Measurements from ENCODE around the gene TNFSF8. TPM values are rescaled to one million over a fixed set of nuclear protein-coding genes. Genes with fewer than 3 reads are reported as not detected.

The TNFSF8 gene
- total RNA-seq, 1 donor from 2014 or later: not detected

DNA sequence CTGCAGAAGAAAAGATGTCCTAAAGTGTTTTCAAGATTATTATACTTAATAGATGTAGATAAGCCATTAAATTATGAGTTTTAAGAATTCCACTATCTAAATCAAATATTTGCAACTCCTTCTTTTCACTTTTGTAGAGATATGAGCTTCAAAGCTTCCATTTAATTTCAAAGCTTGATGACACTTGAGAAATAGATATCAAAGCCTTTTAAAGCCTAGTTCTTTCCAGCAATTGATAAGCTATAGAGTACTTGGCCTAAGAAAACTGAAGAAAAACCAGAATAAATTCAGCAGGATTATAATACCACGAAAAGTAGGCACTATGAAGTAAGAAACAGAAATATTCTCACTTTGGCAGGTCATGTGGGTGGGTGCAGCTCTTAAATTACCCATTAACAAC is 1.7 kb downstream of the TNFSF8 start:
- no peaks in the 10 kb centered on the region for H3K4me1 Mint-ChIP-seq (ENCODE audit: low read depth)
- H3K27me3 Mint-ChIP-seq: peaks cover 67% of the 10 kb centered on the region
- H3K27ac Mint-ChIP-seq: no peak overlapping the region

DNA sequence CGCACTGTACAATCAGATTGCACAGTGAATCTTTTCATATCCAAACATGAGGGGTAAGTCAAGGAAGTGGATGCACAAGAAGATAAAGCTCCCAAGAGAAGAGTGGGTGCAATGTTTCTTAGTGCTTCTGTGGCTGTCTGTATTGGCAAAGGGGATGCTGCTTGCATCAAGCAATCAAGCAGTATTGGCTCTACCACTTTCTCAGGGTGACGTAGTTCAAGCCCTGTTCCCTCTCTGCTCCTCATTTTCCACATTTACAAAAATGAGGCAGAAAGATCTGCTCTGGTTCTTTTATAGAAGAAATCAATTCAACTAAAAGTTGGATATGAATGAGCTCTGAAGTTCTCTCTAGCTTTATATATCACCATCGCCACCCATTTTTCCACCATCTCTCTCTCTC is 2.3 kb downstream of the TNFSF8 start:
- Mint-ChIP-seq H3K27me3 (peaks cover 66% of the 10 kb centered on the region), H3K36me3 (ENCODE audit: insufficient read depth) (no peaks in the 10 kb centered on the region), H3K4me3 (ENCODE audit: low read depth) (no peak overlapping the region), H3K9me3 (ENCODE audit: low read depth) (no peaks in the 10 kb centered on the region), H3K27ac (no peak overlapping the region), H3K4me1 (ENCODE audit: low read depth) (no peaks in the 10 kb centered on the region)
- no peak for DNase-seq (ENCODE audit: low spot score, unreplicated experiment)
- TF ChIP-seq, protein P1, sequence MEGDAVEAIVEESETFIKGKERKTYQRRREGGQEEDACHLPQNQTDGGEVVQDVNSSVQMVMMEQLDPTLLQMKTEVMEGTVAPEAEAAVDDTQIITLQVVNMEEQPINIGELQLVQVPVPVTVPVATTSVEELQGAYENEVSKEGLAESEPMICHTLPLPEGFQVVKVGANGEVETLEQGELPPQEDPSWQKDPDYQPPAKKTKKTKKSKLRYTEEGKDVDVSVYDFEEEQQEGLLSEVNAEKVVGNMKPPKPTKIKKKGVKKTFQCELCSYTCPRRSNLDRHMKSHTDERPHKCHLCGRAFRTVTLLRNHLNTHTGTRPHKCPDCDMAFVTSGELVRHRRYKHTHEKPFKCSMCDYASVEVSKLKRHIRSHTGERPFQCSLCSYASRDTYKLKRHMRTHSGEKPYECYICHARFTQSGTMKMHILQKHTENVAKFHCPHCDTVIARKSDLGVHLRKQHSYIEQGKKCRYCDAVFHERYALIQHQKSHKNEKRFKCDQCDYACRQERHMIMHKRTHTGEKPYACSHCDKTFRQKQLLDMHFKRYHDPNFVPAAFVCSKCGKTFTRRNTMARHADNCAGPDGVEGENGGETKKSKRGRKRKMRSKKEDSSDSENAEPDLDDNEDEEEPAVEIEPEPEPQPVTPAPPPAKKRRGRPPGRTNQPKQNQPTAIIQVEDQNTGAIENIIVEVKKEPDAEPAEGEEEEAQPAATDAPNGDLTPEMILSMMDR (IDR thresholded peaks at IDR 0.05; ENCODE audit: unreplicated experiment): no peak

More for the DNA sequence above, 1.7 kb downstream of the TNFSF8 start:
- TF ChIP-seq, protein P1 (IDR thresholded peaks at IDR 0.05; ENCODE audit: unreplicated experiment): no peak
- no peak for DNase-seq (ENCODE audit: low spot score, unreplicated experiment)
- Mint-ChIP-seq H3K4me3 (ENCODE audit: low read depth) (no peak overlapping the region), H3K36me3 (ENCODE audit: insufficient read depth) (no peaks in the 10 kb centered on the region), H3K9me3 (ENCODE audit: low read depth) (no peaks in the 10 kb centered on the region)

DNA sequence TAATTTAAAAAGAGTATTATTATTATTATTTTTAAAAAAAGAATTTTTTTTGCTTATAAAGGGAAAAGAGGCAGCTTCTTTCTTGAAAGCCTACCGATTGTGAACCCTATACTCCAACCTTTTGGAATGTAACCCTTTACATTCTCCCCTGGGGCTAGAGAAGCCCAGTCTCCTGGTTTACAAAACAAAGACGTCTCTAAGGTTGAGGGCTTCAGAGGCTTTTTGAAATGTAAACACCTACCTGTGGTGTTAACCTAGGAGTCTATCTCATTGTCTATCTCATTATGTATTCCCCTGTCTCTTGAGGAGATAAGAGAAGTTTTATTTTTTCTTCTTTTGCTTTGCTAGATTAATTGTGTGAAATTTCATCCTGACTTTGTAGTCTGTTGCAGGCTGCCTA is 4.7 kb downstream of the TNFSF8 start:
- Mint-ChIP-seq H3K27ac (no peak overlapping the region), H3K27me3 (peaks cover 53% of the 10 kb centered on the region), H3K9me3 (ENCODE audit: low read depth) (no peaks in the 10 kb centered on the region), H3K4me3 (ENCODE audit: low read depth) (no peak overlapping the region), H3K4me1 (ENCODE audit: low read depth) (no peaks in the 10 kb centered on the region), H3K36me3 (ENCODE audit: insufficient read depth) (no peaks in the 10 kb centered on the region)
- TF ChIP-seq, protein P1 (IDR thresholded peaks at IDR 0.05; ENCODE audit: unreplicated experiment): no peak
- no peak for DNase-seq (ENCODE audit: low spot score, unreplicated experiment)

DNA sequence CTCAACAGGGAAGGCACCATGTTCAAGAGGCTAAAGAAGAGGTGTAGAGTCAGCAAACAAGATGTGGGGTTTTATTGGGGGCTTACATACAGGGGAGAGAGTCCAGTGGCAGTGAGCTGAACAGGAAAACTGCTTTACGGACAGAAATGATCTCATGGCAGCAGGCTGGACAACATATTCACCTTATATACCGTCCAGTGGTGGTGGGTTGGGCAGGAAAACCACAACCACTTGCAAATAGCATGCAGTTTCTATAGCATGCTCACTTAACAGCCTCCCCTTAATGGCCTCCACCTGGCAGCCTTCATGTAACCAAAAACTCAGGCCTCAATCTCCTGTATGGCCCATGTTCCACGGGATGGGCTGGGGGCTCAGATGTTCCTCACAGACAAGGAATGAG is 5.4 kb downstream of the TNFSF8 start:
- DNase-seq (ENCODE audit: low spot score, unreplicated experiment): no peak
- Mint-ChIP-seq H3K4me1 (ENCODE audit: low read depth) (no peaks in the 10 kb centered on the region), H3K27me3 (peaks cover 49% of the 10 kb centered on the region), H3K27ac (no peak overlapping the region), H3K36me3 (ENCODE audit: insufficient read depth) (no peaks in the 10 kb centered on the region), H3K4me3 (ENCODE audit: low read depth) (no peak overlapping the region), H3K9me3 (ENCODE audit: low read depth) (no peaks in the 10 kb centered on the region)
- TF ChIP-seq, protein P1 (IDR thresholded peaks at IDR 0.05; ENCODE audit: unreplicated experiment): no peak

- peaks cover 52% of the 10 kb centered on the region for H3K27me3 Mint-ChIP-seq
- no peaks in the 10 kb centered on the region for H3K9me3 Mint-ChIP-seq (ENCODE audit: low read depth)
- TF ChIP-seq, protein P1 (IDR thresholded peaks at IDR 0.05; ENCODE audit: unreplicated experiment): no peak
- no peaks in the 10 kb centered on the region for H3K4me1 Mint-ChIP-seq (ENCODE audit: low read depth)
- H3K36me3 Mint-ChIP-seq (ENCODE audit: insufficient read depth): no peaks in the 10 kb centered on the region
- H3K27ac Mint-ChIP-seq: no peak overlapping the region
- DNase-seq (ENCODE audit: low spot score, unreplicated experiment): no peak
- no peak overlapping the region for H3K4me3 Mint-ChIP-seq (ENCODE audit: low read depth)
These were observed 6.1 kb downstream of the TNFSF8 start for GRCh38 chr9:114924327-114924726.

Data from progenitor cell of endocrine pancreas (in vitro differentiated cells).